Right atrium auricular region (tissue), 2 donors: ENCODE data around the gene APMAP. TPM values are rescaled to one million over a fixed set of nuclear protein-coding genes. Genes with fewer than 3 reads are reported as not detected.
"Not testable (repeated sequence)": the region's sequence is repeated elsewhere in the genome, so short reads cannot be mapped to it uniquely, and the experiment has no call there.

Source experiments
- DNase-seq: peaks from one replicate; pipeline ENCODE4 v3.0.0-alpha.2; 2019; ENCODE audit warnings: low spot score
- H3K27ac ChIP-seq, 2 donors: fragments of 200-600 bp; sonication (generic); 1 replicate in 1 of 2; 2 replicates in 1 of 2; pipeline ENCODE4 v1.5.1; 2016 to 2019
- H3K27me3 ChIP-seq, 2 donors: fragments of 200-600 bp; sonication (generic); one replicate each; pipeline versions ENCODE4 v1.5.1 to v1.6.0; 2017 to 2019
- H3K36me3 ChIP-seq: fragments of 200-600 bp; sonication (generic); one replicate; pipeline ENCODE4 v1.5.1; 2016
- H3K4me1 ChIP-seq, 2 donors: fragments of 200-600 bp; sonication (generic); one replicate each; pipeline versions ENCODE4 v1.5.1 to v1.6.0; 2017 to 2019
- H3K4me3 ChIP-seq, 2 donors: fragments of 200-600 bp; sonication (generic); 1 replicate in 1 of 2; 2 replicates in 1 of 2; pipeline ENCODE4 v1.5.1; 2017 to 2019; ENCODE audit warnings: mild to moderate bottlenecking in 1 of 2, moderate library complexity in 1 of 2
- H3K9me3 ChIP-seq, 2 donors: fragments of 200-600 bp; sonication (generic); one replicate each; pipeline ENCODE4 v1.5.1; 2019
- total RNA-seq, 2 donors: library from RNA; depleted of rRNA; stranded (reverse); fragments of >200 nt; gene quantifications; one replicate each; pipeline ENCODE4 v1.1.0, GENCODE V29; 2016
- TF ChIP-seq, protein P1 (sequence below), 2 donors: fragments of 200-600 bp; sonication (generic); IDR thresholded peaks; one replicate each; pipeline ENCODE4 v1.5.1; 2019; ENCODE audit warnings: antibody characterized with exemption in 2 of 2

APMAP gene
- total RNA-seq, 2 donors from 2014 or later: 30.3 to 30.5 TPM

DNA sequence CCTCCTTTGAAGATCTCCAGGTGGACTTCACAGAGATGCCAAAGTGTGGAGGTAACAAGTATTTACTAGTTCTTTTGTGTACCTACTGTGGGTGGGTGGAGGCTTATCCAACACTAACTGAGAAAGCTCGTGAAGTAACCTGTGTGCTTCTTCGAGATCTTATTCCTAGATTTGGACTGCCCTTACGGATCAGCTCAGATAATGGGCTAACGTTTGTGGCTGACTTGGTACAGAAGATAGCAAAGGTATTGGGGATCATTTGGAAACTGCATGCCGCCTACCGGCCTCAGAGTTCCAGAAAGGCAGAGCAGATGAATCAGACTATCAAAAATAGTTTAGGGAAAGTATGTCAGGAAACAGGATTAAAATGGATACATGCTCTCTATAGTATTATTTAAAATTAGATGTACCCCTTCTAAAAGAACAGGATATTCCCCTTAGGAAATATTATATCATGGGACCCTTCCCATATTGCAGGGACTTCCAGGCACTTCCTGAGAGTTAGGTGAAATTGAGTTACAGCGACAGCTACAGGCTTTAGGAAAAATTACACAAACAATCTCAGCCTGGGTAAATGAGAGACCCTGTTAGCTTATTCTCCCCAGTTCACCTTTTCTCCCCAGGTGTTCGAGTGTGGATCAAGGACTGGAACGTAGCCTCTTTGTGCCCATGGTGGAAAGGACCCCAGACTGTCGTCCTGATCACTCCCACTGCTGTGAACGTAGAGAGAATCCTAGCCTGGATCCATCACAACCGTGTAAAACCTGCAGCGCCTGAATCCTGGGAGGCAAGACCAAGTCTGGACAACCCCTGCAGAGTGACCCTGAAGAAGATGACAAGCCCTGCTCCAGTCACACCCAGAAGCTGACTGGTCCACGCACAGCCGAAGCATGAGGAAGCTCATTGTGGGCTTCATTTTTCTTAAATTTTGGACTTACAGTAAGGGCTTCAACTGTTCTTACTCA lies 61.5 kb downstream of the APMAP start:
- H3K36me3 ChIP-seq, H3K27ac ChIP-seq, H3K27me3 ChIP-seq, H3K9me3 ChIP-seq, H3K4me3 ChIP-seq, H3K4me1 ChIP-seq, DNase-seq: not testable (repeated sequence)
- TF ChIP-seq, protein P1, sequence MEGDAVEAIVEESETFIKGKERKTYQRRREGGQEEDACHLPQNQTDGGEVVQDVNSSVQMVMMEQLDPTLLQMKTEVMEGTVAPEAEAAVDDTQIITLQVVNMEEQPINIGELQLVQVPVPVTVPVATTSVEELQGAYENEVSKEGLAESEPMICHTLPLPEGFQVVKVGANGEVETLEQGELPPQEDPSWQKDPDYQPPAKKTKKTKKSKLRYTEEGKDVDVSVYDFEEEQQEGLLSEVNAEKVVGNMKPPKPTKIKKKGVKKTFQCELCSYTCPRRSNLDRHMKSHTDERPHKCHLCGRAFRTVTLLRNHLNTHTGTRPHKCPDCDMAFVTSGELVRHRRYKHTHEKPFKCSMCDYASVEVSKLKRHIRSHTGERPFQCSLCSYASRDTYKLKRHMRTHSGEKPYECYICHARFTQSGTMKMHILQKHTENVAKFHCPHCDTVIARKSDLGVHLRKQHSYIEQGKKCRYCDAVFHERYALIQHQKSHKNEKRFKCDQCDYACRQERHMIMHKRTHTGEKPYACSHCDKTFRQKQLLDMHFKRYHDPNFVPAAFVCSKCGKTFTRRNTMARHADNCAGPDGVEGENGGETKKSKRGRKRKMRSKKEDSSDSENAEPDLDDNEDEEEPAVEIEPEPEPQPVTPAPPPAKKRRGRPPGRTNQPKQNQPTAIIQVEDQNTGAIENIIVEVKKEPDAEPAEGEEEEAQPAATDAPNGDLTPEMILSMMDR (IDR thresholded peaks at IDR 0.05): peak in 1 of 2 donors; percentile 35

DNA sequence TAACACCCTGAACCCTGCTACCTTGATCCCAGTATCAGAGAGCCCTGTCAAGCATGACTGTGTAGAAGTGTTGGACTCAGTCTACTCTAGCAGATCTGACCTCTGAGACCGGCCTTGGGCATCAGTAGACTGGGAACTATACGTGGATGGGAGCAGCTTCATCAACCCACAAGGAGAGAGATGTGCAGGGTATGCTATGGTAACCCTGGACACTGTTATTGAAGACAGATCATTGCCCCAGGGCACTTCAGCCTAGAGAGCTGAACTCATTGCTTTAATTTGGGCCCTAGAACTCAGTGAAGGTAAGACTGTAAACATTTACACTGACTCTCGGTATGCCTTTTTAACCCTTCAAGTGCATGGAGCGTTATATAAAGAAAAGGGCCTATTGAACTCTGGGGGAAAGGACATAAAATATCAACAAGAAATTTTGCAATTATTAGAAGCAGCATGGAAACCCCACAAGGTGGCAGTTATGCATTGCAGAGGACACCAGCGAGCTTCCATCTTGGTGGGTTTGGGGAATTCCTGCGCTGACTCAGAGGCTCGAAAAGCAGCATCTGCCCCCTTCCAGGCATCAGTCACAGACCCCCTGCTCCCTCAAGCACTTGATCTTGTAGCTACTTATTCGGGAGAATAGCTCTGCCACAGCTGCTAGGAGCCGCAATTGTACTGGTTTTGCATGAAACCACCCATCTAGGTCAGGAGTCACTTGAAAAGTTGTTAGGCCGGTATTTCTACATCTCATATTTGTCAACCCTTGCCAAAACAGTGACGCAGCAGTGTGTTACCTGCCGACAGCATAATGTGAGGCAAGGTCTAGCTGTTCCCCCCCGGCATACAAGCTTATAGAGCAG lies 62.5 kb downstream of the APMAP start:
- H3K27ac ChIP-seq, H3K4me1 ChIP-seq, H3K9me3 ChIP-seq, H3K36me3 ChIP-seq, H3K27me3 ChIP-seq, DNase-seq, H3K4me3 ChIP-seq: not testable (repeated sequence)

DNA sequence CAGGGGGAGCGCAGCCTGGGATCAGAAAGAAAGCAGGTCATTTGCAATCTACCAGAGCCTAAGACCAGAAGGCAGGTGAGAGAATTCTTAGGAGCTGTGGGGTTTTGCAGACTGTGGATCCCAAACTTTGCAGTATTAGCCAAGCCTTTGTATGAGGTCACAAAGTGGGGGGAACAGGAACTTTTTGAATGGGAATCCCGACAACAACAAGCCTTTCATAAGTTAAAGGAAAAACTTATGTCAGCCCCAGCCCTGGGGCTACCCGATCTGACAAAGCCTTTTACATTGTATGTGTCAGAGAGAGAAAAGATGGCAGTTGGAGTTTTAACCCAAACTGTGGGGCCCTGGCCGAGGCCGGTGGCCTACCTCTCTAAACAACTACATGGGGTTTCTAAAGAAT lies 63.3 kb downstream of the APMAP start:
- H3K9me3 ChIP-seq, H3K27me3 ChIP-seq, DNase-seq, H3K36me3 ChIP-seq, H3K4me3 ChIP-seq, H3K27ac ChIP-seq, H3K4me1 ChIP-seq: not testable (repeated sequence)

DNA sequence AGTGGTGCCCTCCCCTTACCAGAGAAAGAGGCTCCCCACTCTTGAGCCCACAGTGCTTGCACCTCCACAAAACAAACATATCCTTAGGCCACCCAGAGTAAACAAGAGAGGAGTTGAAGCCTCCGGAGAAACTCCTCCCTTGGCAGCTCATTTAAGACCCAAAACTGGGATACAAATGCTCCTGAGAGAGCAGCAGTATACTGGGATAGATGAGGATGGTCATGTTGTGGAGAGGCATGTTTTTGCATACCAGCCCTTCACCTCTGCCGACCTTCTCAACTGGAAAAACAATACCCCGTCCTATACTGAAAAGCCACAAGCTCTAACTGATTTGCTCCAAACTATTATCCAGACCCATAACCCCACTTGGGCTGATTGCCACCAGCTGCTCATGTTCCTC lies 71.8 kb downstream of the APMAP start:
- not testable (repeated sequence) for DNase-seq, H3K27me3 ChIP-seq, H3K36me3 ChIP-seq, H3K9me3 ChIP-seq, H3K27ac ChIP-seq, H3K4me1 ChIP-seq, H3K4me3 ChIP-seq

DNA sequence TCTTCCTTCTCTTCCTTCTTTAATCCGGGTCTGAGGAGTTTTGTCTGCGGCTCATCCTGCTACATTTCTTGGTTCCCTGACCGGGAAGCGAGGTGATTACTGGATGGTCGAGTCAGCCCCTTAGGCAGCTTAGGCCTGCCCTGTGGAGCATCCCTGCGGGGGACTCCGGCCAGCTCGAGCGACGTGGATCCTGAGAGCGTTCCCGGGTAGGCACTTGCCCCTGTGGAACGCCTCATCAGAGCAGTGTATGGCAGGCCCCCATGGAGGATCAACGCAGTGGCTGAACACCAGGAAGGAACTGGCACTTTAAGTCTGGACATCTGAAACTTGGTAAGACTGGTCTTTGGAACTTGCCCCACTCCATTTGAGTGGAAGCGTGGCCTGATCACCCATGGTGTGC lies 72.9 kb downstream of the APMAP start:
- not testable (repeated sequence) for DNase-seq, H3K36me3 ChIP-seq, H3K27ac ChIP-seq, H3K9me3 ChIP-seq, H3K4me1 ChIP-seq, H3K4me3 ChIP-seq, H3K27me3 ChIP-seq

DNA sequence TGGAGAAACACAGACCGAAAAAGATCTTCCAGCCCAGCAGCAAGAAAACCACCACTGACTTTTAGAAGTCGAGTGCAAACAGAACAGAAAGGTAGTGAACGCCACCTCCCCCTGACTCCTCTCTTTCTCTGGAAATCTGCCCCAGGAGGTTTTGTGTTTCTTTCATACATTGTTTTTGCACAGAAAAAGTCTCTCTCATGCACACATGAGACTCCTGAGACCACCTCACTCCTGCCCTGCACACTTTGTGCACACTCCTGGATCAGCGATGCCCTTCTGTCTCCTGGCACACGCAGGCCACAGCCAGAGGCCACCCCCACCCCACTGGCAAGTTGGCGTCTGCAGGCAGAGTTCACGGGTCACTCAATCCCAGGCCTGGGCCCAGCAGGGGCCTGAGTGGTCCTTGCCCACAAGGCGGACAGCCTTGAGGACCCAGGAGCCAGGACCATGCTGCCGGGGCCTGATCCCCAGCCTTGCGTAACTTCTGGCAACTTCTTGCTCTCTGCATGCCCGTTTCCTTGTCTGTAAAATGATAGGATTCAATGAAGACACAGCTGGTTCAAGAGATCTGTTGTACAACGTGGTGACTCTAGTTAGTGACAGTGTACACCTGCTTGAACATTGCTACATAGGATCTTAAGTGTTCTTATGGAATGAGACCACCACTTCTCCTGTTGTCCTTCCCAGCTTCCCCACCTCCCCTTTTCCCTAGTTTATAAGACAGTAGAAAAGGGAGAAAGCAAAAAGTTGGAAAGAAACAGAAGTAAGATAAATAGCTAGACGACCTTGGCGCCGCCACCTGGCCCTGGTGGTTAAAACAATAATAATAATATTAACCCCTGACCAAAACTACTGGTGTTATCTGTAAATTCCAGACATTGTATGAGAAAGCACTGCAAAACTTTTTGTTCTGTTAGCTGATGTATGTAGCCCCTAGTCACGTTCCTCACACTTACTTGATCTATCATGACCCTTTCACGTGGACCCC lies 73.7 kb downstream of the APMAP start:
- no peaks in the 10 kb centered on the region for H3K9me3 ChIP-seq
- no peak for DNase-seq
- H3K4me3 ChIP-seq: no peak overlapping the region
- H3K27me3 ChIP-seq: no peaks in the 10 kb centered on the region
- TF ChIP-seq, protein P1 (IDR thresholded peaks at IDR 0.05): peak in 1 of 2 donors; percentile 33
- H3K27ac ChIP-seq: no peak overlapping the region
- H3K36me3 ChIP-seq: no peaks in the 10 kb centered on the region
- H3K4me1 ChIP-seq: peaks cover 0 to 10% of the 10 kb centered on the region in 2 donors

DNA sequence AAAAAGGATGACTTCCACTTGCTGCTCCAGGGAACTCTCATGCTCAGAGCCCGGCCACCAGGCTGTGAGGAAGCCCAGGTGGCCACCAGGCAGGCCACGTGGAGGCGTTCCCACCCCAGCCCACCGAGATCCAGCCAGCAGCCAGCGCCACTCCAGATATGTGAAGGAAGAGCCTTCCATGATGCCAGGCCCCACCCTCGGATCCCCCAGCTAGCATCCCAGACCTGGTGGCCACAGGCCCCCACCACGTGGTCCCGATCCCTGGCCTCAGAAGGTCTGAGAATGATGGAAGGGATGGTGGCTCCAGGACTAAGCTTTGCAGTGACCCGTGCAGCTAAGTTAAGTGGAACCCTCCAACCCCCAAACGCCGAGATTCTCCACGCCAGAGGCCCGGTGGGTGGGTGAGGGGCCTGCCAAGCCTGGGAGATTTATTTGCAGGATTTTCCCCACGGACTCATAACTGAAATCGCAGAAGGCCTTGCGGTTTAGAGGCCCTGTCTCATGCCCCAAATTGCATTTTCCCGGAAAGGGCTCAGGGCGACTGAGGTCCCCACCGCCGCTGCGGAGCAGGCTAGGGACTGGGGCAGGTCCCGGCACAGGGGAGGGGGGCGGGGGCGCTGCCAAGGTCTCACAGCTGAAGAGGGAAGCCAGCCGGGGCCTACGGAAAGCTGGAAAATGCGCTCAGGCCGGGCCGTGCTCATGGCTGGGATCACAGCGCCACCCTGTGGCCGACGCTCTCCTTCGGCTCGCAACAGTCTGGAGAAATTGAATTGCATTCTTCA lies 74.6 kb downstream of the APMAP start:
- H3K27me3 ChIP-seq: no peaks in the 10 kb centered on the region
- no peak overlapping the region for H3K4me3 ChIP-seq
- H3K27ac ChIP-seq: no peak overlapping the region
- H3K9me3 ChIP-seq: no peaks in the 10 kb centered on the region
- no peak for DNase-seq
- TF ChIP-seq, protein P1 (IDR thresholded peaks at IDR 0.05): peak; percentile 68 to 88
- H3K4me1 ChIP-seq: peaks cover 0 to 10% of the 10 kb centered on the region in 2 donors
- no peaks in the 10 kb centered on the region for H3K36me3 ChIP-seq
